GM12878 (cell line): Measurements from ENCODE around the gene NECAB2. TPM values are rescaled to one million over a fixed set of nuclear protein-coding genes. Genes with fewer than 3 reads are reported as not detected.

Source experiments
- ATAC-seq: fragments of 200-7000 bp; cut with Tn5 transposase; 3 replicates; pipeline ENCODE4 v1.9.1; 2020; ENCODE audit warnings: mild to moderate bottlenecking, moderate library complexity
- BruUV-seq: library from RNA; stranded (reverse); fragments of 400-500 nt; replicated peaks from 2 replicates; lab custom pipeline; 2021; lab: Mats Ljungman, UMichigan
- CTCF ChIA-PET: fragments of 300-600 bp; sonication (Branson Sonifier 250); formaldehyde crosslinking; extraction: SDS; loops from one replicate; lab custom pipeline; 2021; ENCODE audit warnings: inconsistent platforms; lab: Yijun Ruan, JAX
- POLR2A ChIA-PET: fragments of 350-600 bp; formaldehyde crosslinking; extraction: SDS; loops from one replicate; lab custom pipeline; 2021; ENCODE audit warnings: inconsistent platforms; lab: Charles Lee
- RAD21 ChIA-PET: fragments of 300-600 bp; sonication (Branson Sonifier 250); formaldehyde crosslinking; loops from one replicate; lab custom pipeline; 2023; ENCODE audit warnings: antibody characterized with exemption; ENCODE audit not compliant: unreplicated experiment; lab: Charles Lee
- SMC1A ChIA-PET: fragments of 300-600 bp; sonication (Branson Sonifier 250); formaldehyde crosslinking; loops from one replicate; lab custom pipeline; 2023; ENCODE audit not compliant: unreplicated experiment, uncharacterized antibody; lab: Charles Lee
- DNase-seq: peaks from one replicate; pipeline ENCODE4 v3.0.0-alpha.2; 2011; ENCODE audit warnings: low read depth, low spot score
- FAIRE-seq: peaks from 3 replicates; lab custom pipeline; 2011; peaks lifted over from hg19 to GRCh38; lab: Jason Lieb, UNC
- H2AFZ ChIP-seq: 2 replicates; pipeline ENCODE4 v1.6.0; 2011; ENCODE audit warnings: low read depth, low read length, control low read depth; ENCODE audit not compliant: control insufficient read depth
- H3K27ac ChIP-seq: 2 replicates; pipeline ENCODE4 v1.5.1; 2011; ENCODE audit warnings: control low read depth; ENCODE audit not compliant: control insufficient read depth, insufficient read depth
- H3K27me3 ChIP-seq, 2 experiments: replicated peaks in 1 of 2; 2 replicates each; pipeline versions ENCODE4 v1.6.0 to v1.6.1; 2011; ENCODE audit warnings: low read length in 1 of 2; ENCODE audit not compliant: control insufficient read depth in 2 of 2, insufficient read depth in 2 of 2
- H3K36me3 ChIP-seq, 2 experiments: 2 replicates each; pipeline ENCODE4 v1.5.1; 2011; ENCODE audit warnings: low read length in 1 of 2; ENCODE audit not compliant: control insufficient read depth in 2 of 2, insufficient read depth in 2 of 2
- H3K4me1 ChIP-seq: 2 replicates; pipeline ENCODE4 v1.6.1; 2011; ENCODE audit warnings: mild to moderate bottlenecking, low read length, moderate library complexity, mixed read lengths; ENCODE audit not compliant: control insufficient read depth, insufficient read depth
- H3K4me2 ChIP-seq: 2 replicates; pipeline ENCODE4 v1.6.0; 2011; ENCODE audit warnings: control low read depth; ENCODE audit not compliant: control insufficient read depth, insufficient read depth
- H3K4me3 ChIP-seq: fragments of 200-600 bp; sonication (generic); 2 replicates; pipeline ENCODE4 v1.5.1; 2016
- H3K79me2 ChIP-seq: 2 replicates; pipeline ENCODE4 v1.6.0; 2011; ENCODE audit warnings: low read length; ENCODE audit not compliant: control insufficient read depth, insufficient read depth
- H3K9ac ChIP-seq: 2 replicates; pipeline ENCODE4 v1.8.0; 2011; ENCODE audit warnings: low read length, control low read depth, mixed read lengths; ENCODE audit not compliant: control insufficient read depth, insufficient read depth
- H3K9me3 ChIP-seq: replicated peaks from 3 replicates; pipeline ENCODE4 v1.5.1; 2011; ENCODE audit warnings: mild to moderate bottlenecking, low read length; ENCODE audit not compliant: control insufficient read depth, insufficient read depth
- H4K20me1 ChIP-seq: 2 replicates; pipeline ENCODE4 v1.6.0; 2011; ENCODE audit not compliant: control insufficient read depth, insufficient read depth
- FOS ChIP-seq: IDR thresholded peaks from 3 replicates; pipeline ENCODE4 v1.6.1; 2011; ENCODE audit warnings: borderline replicate concordance; ENCODE audit not compliant: insufficient read length; ENCODE audit errors: extremely low read depth
- HDAC6 ChIP-seq: fragments of 200-600 bp; sonication (generic); IDR thresholded peaks from one replicate; pipeline ENCODE4 v1.8.0; 2017; ENCODE audit warnings: antibody characterized with exemption; ENCODE audit not compliant: unreplicated experiment
- JUNB ChIP-seq: IDR thresholded peaks from 2 replicates; pipeline ENCODE4 v1.6.1; 2016; ENCODE audit warnings: antibody characterized with exemption, mild to moderate bottlenecking
- KAT2A ChIP-seq: conservative IDR thresholded peaks from 2 replicates; pipeline ENCODE4 v1.6.1; 2011; ENCODE audit warnings: low read depth, low read length; ENCODE audit not compliant: control insufficient read depth
- MYC ChIP-seq: IDR thresholded peaks from 2 replicates; pipeline ENCODE4 v1.6.1; 2011; ENCODE audit warnings: mild to moderate bottlenecking, low read length, moderate library complexity, inconsistent platforms; ENCODE audit not compliant: insufficient read depth, insufficient replicate concordance, insufficient read length, severe bottlenecking
- NBN ChIP-seq: fragments of 450-650 bp; IDR thresholded peaks from 2 replicates; pipeline ENCODE4 v1.6.1; 2016
- NFIC ChIP-seq: IDR thresholded peaks from 2 replicates; pipeline ENCODE4 v1.6.1; 2012; ENCODE audit warnings: low read depth, mild to moderate bottlenecking, inconsistent platforms, low read length, moderate library complexity
- POLR2A ChIP-seq: IDR thresholded peaks from 2 replicates; pipeline ENCODE4 v1.6.1; 2011; ENCODE audit warnings: low read depth, mild to moderate bottlenecking, low read length
- SMARCA5 ChIP-seq: fragments of 450-650 bp; IDR thresholded peaks from 2 replicates; pipeline ENCODE4 v1.6.1; 2017; ENCODE audit warnings: mild to moderate bottlenecking
- WRNIP1 ChIP-seq: IDR thresholded peaks from 2 replicates; pipeline ENCODE4 v1.6.1; 2011; ENCODE audit warnings: low read depth, low read length, improper control_type of control experiment, borderline replicate concordance
- YBX1 ChIP-seq: fragments of 450-650 bp; IDR thresholded peaks from 2 replicates; pipeline ENCODE4 v1.6.1; 2016; ENCODE audit warnings: antibody characterized with exemption
- ZBTB40 ChIP-seq: fragments of 450-650 bp; IDR thresholded peaks from 2 replicates; pipeline ENCODE4 v1.6.1; 2016; ENCODE audit warnings: mild to moderate bottlenecking, moderate library complexity, borderline replicate concordance
- ZNF592 ChIP-seq: fragments of 450-650 bp; IDR thresholded peaks from 2 replicates; pipeline ENCODE4 v1.6.1; 2017; ENCODE audit warnings: mild to moderate bottlenecking, moderate library complexity
- WGBS: methylation state at CpG from one replicate; pipeline ENCODE4 v1.1.6; 2016; ENCODE audit warnings: low lambda C conversion rate; ENCODE audit not compliant: insufficient replicate concordance, insufficient coverage; ENCODE audit errors: missing lambda C conversion rate; 5-methylcytosine and 5-hydroxymethylcytosine counted together
- in situ Hi-C: fragments of 300-500 bp; cut with MboI; formaldehyde crosslinking; loops from 9 replicates; pipeline ENCODE4 v1.14.3; 2018; ENCODE audit warnings: mixed read lengths
- intact Hi-C: fragments of 100-400 bp; cut with micrococcal nuclease; formaldehyde crosslinking; loops from one replicate; pipeline ENCODE4 v1.14.2; 2022; ENCODE audit not compliant: unreplicated experiment
- polyA plus RNA-seq, 11 experiments: library from polyadenylated mRNA; depleted of rRNA in 4 of 11; unstranded in 6 of 11; stranded (reverse) in 5 of 11; fragments of >200 nt; fragmentation: Nextera tagmentation in 4 of 11; fragmentation: Illumina TruSeq in 1 of 11; extraction: Ambion mirVana in 4 of 11; extraction: Trizol in 1 of 11; gene quantifications; 1 replicate in 1 of 11; 2 replicates in 10 of 11; pipeline versions ENCODE4 v1.2.1 to v1.2.3, GENCODE V29; 2011 to 2016; ENCODE audit warnings: inconsistent platforms in 2 of 11, missing spikeins in 2 of 11, low read depth in 1 of 11
- total RNA-seq, 4 experiments: library from RNA; depleted of rRNA in 3 of 4; stranded (reverse); fragments of >200 nt in 3 of 4; fragmentation: Illumina TruSeq in 1 of 4; extraction: Trizol in 1 of 4; gene quantifications; 2 replicates each; pipeline versions ENCODE4 v1.2.1 to v1.2.3, GENCODE V29; 2013 to 2021

The NECAB2 gene
- total and polyA plus RNA-seq, 10 of the 15 experiments (the other 5 are each of a cell fraction or from before 2014, with no cell fraction given) = not detected

GRCh38 chr16:83935858-83936255 lies 32.2 kb upstream of the NECAB2 start:
- TF ChIP-seq ZNF592 = no peak
- TF ChIP-seq KAT2A = no peak
- no peak for TF ChIP-seq JUNB
- no peak for TF ChIP-seq WRNIP1
- TF ChIP-seq NFIC = no peak
- TF ChIP-seq MYC = no peak
- no peak for TF ChIP-seq SMARCA5
- no peak for TF ChIP-seq NBN
- no peak for TF ChIP-seq YBX1
- TF ChIP-seq HDAC6 = no peak
- TF ChIP-seq POLR2A = no peak
- TF ChIP-seq ZBTB40 = no peak
- TF ChIP-seq FOS = no peak
- TF ChIP-seq, all 136 proteins: peak for 0
- DNase-seq = no peak
- in situ Hi-C loops (no loop called here), intact Hi-C loops (no loop called here)
- Histone ChIP-seq H3K27me3 (no peaks in the 10 kb centered on the region), H2AFZ (no peak overlapping the region), H3K36me3 (no peaks in the 10 kb centered on the region), H3K4me3 (no peak overlapping the region), H3K27ac (no peak overlapping the region), H3K9ac (no peak overlapping the region), H3K9me3 (no peaks in the 10 kb centered on the region), H4K20me1 (no peaks in the 10 kb centered on the region), H3K4me1 (no peaks in the 10 kb centered on the region), H3K4me2 (no peak overlapping the region), H3K79me2 (no peaks in the 10 kb centered on the region)
- ChIA-PET CTCF (no interaction called here), POLR2A (no interaction called here), RAD21 (no interaction called here), SMC1A (no interaction called here)
- ATAC-seq = no peak
- no peak for FAIRE-seq
- no TSS peak for BruUV-seq
- 56% methylated on average over 10 of the region's 10 CpGs for WGBS
